K562 (cell line): ENCODE data around the gene IRGQ. TPM values are rescaled to one million over a fixed set of nuclear protein-coding genes. Genes with fewer than 3 reads are reported as not detected.
A peak's percentile ranks its signal among the peaks of the same experiment; 100 is the strongest.

ENCODE experiments used
- EGR1 ChIP-seq: fragments of 450-650 bp; conservative IDR thresholded peaks from 2 replicates; pipeline ENCODE4 v1.6.1; 2017; ENCODE audit warnings: mild to moderate bottlenecking
- GABPA ChIP-seq: fragments of 200-800 bp; sonication (Bioruptor generic); conservative IDR thresholded peaks from 2 replicates; pipeline ENCODE4 v1.6.1; 2016; ENCODE audit warnings: low read depth, missing genetic modification characterization, missing compliant biosample characterization
- IRF2 ChIP-seq: sonication (generic); formaldehyde crosslinking; IDR thresholded peaks from 2 replicates; pipeline ENCODE4 v1.8.1; 2022; ENCODE audit warnings: mild to moderate bottlenecking, missing genetic modification reagents
- MNT ChIP-seq, 2 experiments: fragments of 450-650 bp; conservative IDR thresholded peaks; 2 replicates each; pipeline ENCODE4 v1.6.1; 2017; ENCODE audit warnings: mild to moderate bottlenecking in 2 of 2, moderate library complexity in 2 of 2
- MYBL2 ChIP-seq, 2 experiments: fragments of 450-650 bp in 1 of 2; sonication (generic) in 1 of 2; formaldehyde crosslinking in 1 of 2; IDR thresholded peaks; 2 replicates each; pipeline versions ENCODE4 v1.6.1 to v1.8.1; 2017 to 2022; ENCODE audit warnings: borderline replicate concordance in 1 of 2, inconsistent platforms in 1 of 2, low read depth in 1 of 2, mild to moderate bottlenecking in 1 of 2, missing genetic modification reagents in 1 of 2, moderate library complexity in 1 of 2
- NFE2L1 ChIP-seq: fragments of 450-650 bp; IDR thresholded peaks from 2 replicates; pipeline ENCODE4 v1.6.1; 2016; ENCODE audit warnings: missing genetic modification characterization, low read depth, mild to moderate bottlenecking, missing compliant biosample characterization, moderate library complexity, borderline replicate concordance
- NR4A1 ChIP-seq, 2 experiments: fragments of 250-450 bp in 1 of 2; fragments of 450-650 bp in 1 of 2; sonication (Bioruptor Pico) in 1 of 2; IDR thresholded peaks; 2 replicates each; pipeline versions ENCODE4 v1.4.0 to v1.6.1; 2016 to 2020; ENCODE audit warnings: mild to moderate bottlenecking in 2 of 2, missing compliant biosample characterization in 1 of 2, missing genetic modification characterization in 1 of 2, moderate library complexity in 1 of 2
- POLR3A ChIP-seq: IDR thresholded peaks from 2 replicates; pipeline ENCODE4 v1.6.1; 2011; ENCODE audit warnings: borderline replicate concordance, mild to moderate bottlenecking, moderate library complexity; ENCODE audit not compliant: insufficient read length, insufficient read depth; ENCODE audit errors: extremely low read depth
- RBFOX2 ChIP-seq: fragments of 200-400 bp; formaldehyde crosslinking; IDR thresholded peaks from 2 replicates; pipeline ENCODE4 v1.6.1; 2017; ENCODE audit warnings: low read depth, mild to moderate bottlenecking, low read length, moderate library complexity
- ZSCAN29 ChIP-seq: fragments of 450-650 bp; IDR thresholded peaks from 2 replicates; pipeline ENCODE4 v1.6.1; 2017
- polyA plus RNA-seq, 8 experiments: library from polyadenylated mRNA; depleted of rRNA in 4 of 8; stranded (reverse) in 5 of 8; unstranded in 3 of 8; fragments of >200 nt; fragmentation: Nextera tagmentation in 2 of 8; fragmentation: Illumina TruSeq in 1 of 8; extraction: Ambion mirVana in 2 of 8; extraction: Trizol in 1 of 8; gene quantifications; 2 replicates each; pipeline versions ENCODE4 v1.2.1 to v1.2.3, GENCODE V29; 2011 to 2014; ENCODE audit warnings: inconsistent platforms in 1 of 8, missing spikeins in 1 of 8
- total RNA-seq, 7 experiments: library from RNA; depleted of rRNA in 6 of 7; stranded (reverse); fragments of >200 nt in 6 of 7; fragmentation: Illumina TruSeq in 2 of 7; extraction: Trizol in 2 of 7; gene quantifications; 2 replicates each; pipeline versions ENCODE4 v1.2.1 to v1.2.3, GENCODE V29; 2011 to 2021; ENCODE audit warnings: low replicate concordance in 1 of 7
- TF ChIP-seq, protein P1 (sequence below), 2 experiments: fragments of 450-650 bp; formaldehyde crosslinking in 1 of 2; IDR thresholded peaks; 2 replicates each; pipeline versions ENCODE4 v1.4.0 to v1.6.1; 2014 to 2020; ENCODE audit warnings: mild to moderate bottlenecking in 2 of 2, borderline replicate concordance in 1 of 2, low read depth in 1 of 2
- TF ChIP-seq, protein P2 (sequence below): fragments of 450-650 bp; IDR thresholded peaks from 2 replicates; pipeline ENCODE4 v1.6.1; 2016; ENCODE audit warnings: antibody characterized with exemption

Gene IRGQ
- total and polyA plus RNA-seq, 9 of the 15 experiments (the other 6 are each of a cell fraction or from before 2014, with no cell fraction given), result 3.5 to 19.2 (median 7.9) TPM

- TF ChIP-seq, protein P1, sequence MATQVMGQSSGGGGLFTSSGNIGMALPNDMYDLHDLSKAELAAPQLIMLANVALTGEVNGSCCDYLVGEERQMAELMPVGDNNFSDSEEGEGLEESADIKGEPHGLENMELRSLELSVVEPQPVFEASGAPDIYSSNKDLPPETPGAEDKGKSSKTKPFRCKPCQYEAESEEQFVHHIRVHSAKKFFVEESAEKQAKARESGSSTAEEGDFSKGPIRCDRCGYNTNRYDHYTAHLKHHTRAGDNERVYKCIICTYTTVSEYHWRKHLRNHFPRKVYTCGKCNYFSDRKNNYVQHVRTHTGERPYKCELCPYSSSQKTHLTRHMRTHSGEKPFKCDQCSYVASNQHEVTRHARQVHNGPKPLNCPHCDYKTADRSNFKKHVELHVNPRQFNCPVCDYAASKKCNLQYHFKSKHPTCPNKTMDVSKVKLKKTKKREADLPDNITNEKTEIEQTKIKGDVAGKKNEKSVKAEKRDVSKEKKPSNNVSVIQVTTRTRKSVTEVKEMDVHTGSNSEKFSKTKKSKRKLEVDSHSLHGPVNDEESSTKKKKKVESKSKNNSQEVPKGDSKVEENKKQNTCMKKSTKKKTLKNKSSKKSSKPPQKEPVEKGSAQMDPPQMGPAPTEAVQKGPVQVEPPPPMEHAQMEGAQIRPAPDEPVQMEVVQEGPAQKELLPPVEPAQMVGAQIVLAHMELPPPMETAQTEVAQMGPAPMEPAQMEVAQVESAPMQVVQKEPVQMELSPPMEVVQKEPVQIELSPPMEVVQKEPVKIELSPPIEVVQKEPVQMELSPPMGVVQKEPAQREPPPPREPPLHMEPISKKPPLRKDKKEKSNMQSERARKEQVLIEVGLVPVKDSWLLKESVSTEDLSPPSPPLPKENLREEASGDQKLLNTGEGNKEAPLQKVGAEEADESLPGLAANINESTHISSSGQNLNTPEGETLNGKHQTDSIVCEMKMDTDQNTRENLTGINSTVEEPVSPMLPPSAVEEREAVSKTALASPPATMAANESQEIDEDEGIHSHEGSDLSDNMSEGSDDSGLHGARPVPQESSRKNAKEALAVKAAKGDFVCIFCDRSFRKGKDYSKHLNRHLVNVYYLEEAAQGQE (IDR thresholded peaks at IDR 0.05; ENCODE audit: borderline replicate concordance), result peak; percentile 19
- TF ChIP-seq, protein P1 (CRISPR knock-in tag; IDR thresholded peaks at IDR 0.05; ENCODE audit: low read depth), result no peak
- TF ChIP-seq NR4A1 (CRISPR knock-in tag; IDR thresholded peaks at IDR 0.05) (no peak), NR4A1 (tag; IDR thresholded peaks at IDR 0.05) (no peak), EGR1 (peak; percentile 77), MYBL2 (IDR thresholded peaks at IDR 0.05; ENCODE audit: low read depth) (no peak), MYBL2 (CRISPR knock-in tag; IDR thresholded peaks at IDR 0.05; ENCODE audit: borderline replicate concordance) (no peak), GABPA (tag) (no peak), MNT (conservative IDR thresholded peaks at IDR 0.05) (peak in 1 of 2 experiments; percentile 45; a peak in 1 of 4 replicates), POLR3A (no peak), NFE2L1 (tag) (no peak), IRF2 (no peak), RBFOX2 (0 out of 2 replicates have a peak, but pooled peaks have one; percentile 37), ZSCAN29 (no peak)
- TF ChIP-seq, protein P2, sequence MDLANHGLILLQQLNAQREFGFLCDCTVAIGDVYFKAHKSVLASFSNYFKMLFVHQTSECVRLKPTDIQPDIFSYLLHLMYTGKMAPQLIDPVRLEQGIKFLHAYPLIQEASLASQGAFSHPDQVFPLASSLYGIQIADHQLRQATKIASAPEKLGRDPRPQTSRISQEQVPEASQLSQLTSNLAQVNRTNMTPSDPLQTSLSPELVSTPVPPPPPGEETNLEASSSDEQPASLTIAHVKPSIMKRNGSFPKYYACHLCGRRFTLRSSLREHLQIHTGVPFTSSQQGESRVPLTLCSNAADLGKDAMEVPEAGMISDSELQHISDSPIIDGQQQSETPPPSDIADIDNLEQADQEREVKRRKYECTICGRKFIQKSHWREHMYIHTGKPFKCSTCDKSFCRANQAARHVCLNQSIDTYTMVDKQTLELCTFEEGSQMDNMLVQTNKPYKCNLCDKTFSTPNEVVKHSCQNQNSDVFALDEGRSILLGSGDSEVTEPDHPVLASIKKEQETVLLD, result no peak
Measured at GRCh38 chr19:43625918-43626579, 30.1 kb upstream of the IRGQ start (continued).
